Measurements from ENCODE around the gene VPS4B. TPM values are rescaled to one million over a fixed set of nuclear protein-coding genes. Genes with fewer than 3 reads are reported as not detected.
A peak's percentile ranks its signal among the peaks of the same experiment; 100 is the strongest.

VPS4B gene
- total RNA-seq, 2 donors from 2014 or later, result 61.3 to 78.7 TPM

- no peak overlapping the region for H3K4me3 Mint-ChIP-seq
- DNase-seq, result no peak
- peaks cover 2% of the 10 kb centered on the region for H3K4me1 Mint-ChIP-seq
- H3K36me3 Mint-ChIP-seq (ENCODE audit: low read depth), result no peaks in the 10 kb centered on the region
- peaks cover 16% of the 10 kb centered on the region for H3K27me3 Mint-ChIP-seq
- ATAC-seq, result no peak
- H3K9me3 ChIP-seq (ENCODE audit: control insufficient read depth, low read length, poor library complexity, severe bottlenecking), result no peaks in the 10 kb centered on the region
- no peak overlapping the region for H3K27ac Mint-ChIP-seq
Observed at GRCh38 chr18:63446266-63446665, 24.0 kb upstream of the VPS4B start.

DNA sequence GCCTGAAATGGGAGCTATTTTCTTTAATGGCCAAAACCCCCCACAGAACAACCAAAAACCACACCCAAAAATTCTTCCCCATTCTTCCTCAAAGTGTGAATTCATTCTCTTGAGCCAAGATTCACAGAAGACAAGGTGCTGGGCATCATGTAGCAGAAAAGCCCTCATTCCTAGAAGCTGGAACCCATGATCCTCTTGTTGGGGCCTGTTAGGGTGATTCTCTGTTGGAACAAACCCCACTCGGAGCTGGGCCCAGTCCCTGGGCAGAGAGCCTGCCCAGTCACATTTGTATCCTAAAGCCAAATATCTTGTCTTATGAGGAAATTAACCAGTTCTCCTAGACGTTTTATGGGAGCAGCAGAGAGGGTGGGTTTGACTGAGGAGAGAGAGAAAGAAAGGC is 22.8 kb upstream of the VPS4B start:
- Mint-ChIP-seq H3K27me3 (peaks cover 16% of the 10 kb centered on the region), H3K36me3 (ENCODE audit: low read depth) (no peaks in the 10 kb centered on the region), H3K4me1 (no peaks in the 10 kb centered on the region), H3K27ac (no peak overlapping the region), H3K4me3 (no peak overlapping the region)
- ATAC-seq (no peak), DNase-seq (no peak)
- no peaks in the 10 kb centered on the region for H3K9me3 ChIP-seq (ENCODE audit: control insufficient read depth, low read length, poor library complexity, severe bottlenecking)

DNA sequence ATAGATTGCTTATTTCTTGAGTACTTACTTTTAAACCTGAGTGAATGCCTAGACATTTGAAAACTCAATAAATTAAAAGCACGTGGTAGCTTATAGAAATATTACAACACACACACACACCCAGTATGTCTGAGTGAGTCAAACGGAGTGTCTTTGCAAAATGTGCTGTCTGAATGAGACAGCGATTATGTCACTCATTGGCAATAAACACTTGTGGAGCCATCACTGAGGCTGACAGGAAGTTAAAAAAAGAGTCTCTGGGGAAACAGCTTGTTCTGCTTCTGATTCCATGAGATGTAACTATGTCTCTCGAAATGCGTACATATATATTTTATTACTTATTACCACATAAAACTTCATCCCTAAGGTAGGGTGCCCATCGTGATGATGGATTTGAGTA is 22.3 kb upstream of the VPS4B start:
- Mint-ChIP-seq H3K27me3 (peaks cover 16% of the 10 kb centered on the region), H3K27ac (no peak overlapping the region), H3K4me1 (no peaks in the 10 kb centered on the region), H3K36me3 (ENCODE audit: low read depth) (no peaks in the 10 kb centered on the region), H3K4me3 (no peak overlapping the region)
- DNase-seq, result no peak
- peak; percentile 35 for ATAC-seq
- H3K9me3 ChIP-seq (ENCODE audit: control insufficient read depth, low read length, poor library complexity, severe bottlenecking), result no peaks in the 10 kb centered on the region

GRCh38 chr18:63443829-63444228 is 21.6 kb upstream of the VPS4B start:
- Mint-ChIP-seq H3K4me3 (no peak overlapping the region), H3K27ac (no peak overlapping the region), H3K4me1 (peaks cover 4% of the 10 kb centered on the region), H3K36me3 (ENCODE audit: low read depth) (no peaks in the 10 kb centered on the region), H3K27me3 (peaks cover 16% of the 10 kb centered on the region)
- ATAC-seq (no peak), DNase-seq (no peak)
- no peaks in the 10 kb centered on the region for H3K9me3 ChIP-seq (ENCODE audit: control insufficient read depth, low read length, poor library complexity, severe bottlenecking)

GRCh38 chr18:63440881-63441280 is 18.6 kb upstream of the VPS4B start:
- H3K4me1 Mint-ChIP-seq, result peaks cover 4% of the 10 kb centered on the region
- H3K4me3 Mint-ChIP-seq, result no peak overlapping the region
- no peak for ATAC-seq
- no peak for DNase-seq
- no peak overlapping the region for H3K27ac Mint-ChIP-seq
- H3K27me3 Mint-ChIP-seq, result peaks cover 24% of the 10 kb centered on the region
- H3K9me3 ChIP-seq (ENCODE audit: control insufficient read depth, low read length, poor library complexity, severe bottlenecking), result no peaks in the 10 kb centered on the region
- no peaks in the 10 kb centered on the region for H3K36me3 Mint-ChIP-seq (ENCODE audit: low read depth)

GRCh38 chr18:63440219-63440618 is 17.9 kb upstream of the VPS4B start:
- H3K4me1 Mint-ChIP-seq, result peaks cover 4% of the 10 kb centered on the region
- peaks cover 24% of the 10 kb centered on the region for H3K27me3 Mint-ChIP-seq
- H3K36me3 Mint-ChIP-seq (ENCODE audit: low read depth), result no peaks in the 10 kb centered on the region
- no peaks in the 10 kb centered on the region for H3K9me3 ChIP-seq (ENCODE audit: control insufficient read depth, low read length, poor library complexity, severe bottlenecking)
- no peak overlapping the region for H3K4me3 Mint-ChIP-seq
- DNase-seq (no peak), ATAC-seq (no peak)
- no peak overlapping the region for H3K27ac Mint-ChIP-seq

- DNase-seq (peak in 2 of 3 donors; percentile 17 to 22), ATAC-seq (peak; percentile 80)
- no peaks in the 10 kb centered on the region for H3K36me3 Mint-ChIP-seq (ENCODE audit: low read depth)
- peaks cover 24% of the 10 kb centered on the region for H3K27me3 Mint-ChIP-seq
- H3K4me1 Mint-ChIP-seq, result peaks cover 4% of the 10 kb centered on the region
- H3K9me3 ChIP-seq (ENCODE audit: control insufficient read depth, low read length, poor library complexity, severe bottlenecking), result no peaks in the 10 kb centered on the region
- H3K4me3 Mint-ChIP-seq, result no peak overlapping the region
- no peak overlapping the region for H3K27ac Mint-ChIP-seq
Observed at GRCh38 chr18:63439334-63439733, 17.1 kb upstream of the VPS4B start.

DNA sequence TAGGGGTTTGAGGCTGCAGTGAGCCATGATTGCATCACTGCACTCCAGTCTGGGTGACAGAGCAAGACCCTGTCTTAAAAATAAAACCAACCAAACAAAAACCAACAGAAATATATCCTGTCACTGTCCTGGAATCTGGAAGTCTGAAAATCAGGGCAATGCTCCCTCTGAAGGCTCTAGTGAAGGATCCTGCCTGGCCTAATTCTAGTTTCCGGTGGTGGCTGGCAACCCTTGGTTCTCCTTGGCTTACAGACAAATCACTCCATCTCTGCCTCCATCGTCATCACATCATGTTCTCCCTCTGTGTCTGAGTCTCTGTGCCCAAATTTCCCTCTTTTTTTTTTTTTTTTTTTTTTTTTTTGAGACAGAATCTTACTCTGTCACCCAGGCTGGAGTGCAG is 15.9 kb upstream of the VPS4B start:
- ATAC-seq (no peak), DNase-seq (no peak)
- H3K4me1 Mint-ChIP-seq, result peaks cover 4% of the 10 kb centered on the region
- H3K27me3 Mint-ChIP-seq, result peaks cover 35% of the 10 kb centered on the region
- H3K9me3 ChIP-seq (ENCODE audit: control insufficient read depth, low read length, poor library complexity, severe bottlenecking), result no peaks in the 10 kb centered on the region
- H3K36me3 Mint-ChIP-seq (ENCODE audit: low read depth), result no peaks in the 10 kb centered on the region
- no peak overlapping the region for H3K27ac Mint-ChIP-seq
- H3K4me3 Mint-ChIP-seq, result no peak overlapping the region

DNA sequence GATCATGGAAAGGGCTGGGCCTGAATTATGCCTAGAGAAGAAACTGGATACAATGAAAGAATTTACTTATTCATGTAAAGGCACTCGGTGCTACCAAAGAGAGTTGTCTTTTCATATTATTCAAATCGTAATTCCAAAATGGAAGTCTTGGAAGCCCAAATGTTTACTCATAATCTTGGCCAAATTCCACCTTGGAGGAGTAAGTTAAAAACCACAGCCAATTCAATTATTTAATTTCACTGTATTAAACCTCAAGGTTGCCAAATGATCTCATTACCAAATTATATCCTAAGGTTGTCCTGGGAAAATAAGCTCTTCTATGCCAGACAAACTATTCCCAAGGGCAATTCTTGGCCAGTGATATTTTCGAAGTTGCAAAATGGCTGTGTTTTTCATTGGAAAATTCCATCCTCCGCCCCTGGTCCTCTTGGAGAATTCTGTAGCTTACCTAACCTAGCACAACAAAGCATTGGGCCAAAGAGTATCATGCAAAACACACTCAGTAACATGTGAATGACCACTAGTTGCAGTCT is 11.1 kb upstream of the VPS4B start:
- no peak overlapping the region for H3K27ac Mint-ChIP-seq
- DNase-seq (no peak), ATAC-seq (no peak)
- peaks cover 31% of the 10 kb centered on the region for H3K27me3 Mint-ChIP-seq
- no peak overlapping the region for H3K4me3 Mint-ChIP-seq
- no peaks in the 10 kb centered on the region for H3K9me3 ChIP-seq (ENCODE audit: control insufficient read depth, low read length, poor library complexity, severe bottlenecking)
- H3K4me1 Mint-ChIP-seq, result no peaks in the 10 kb centered on the region
- no peaks in the 10 kb centered on the region for H3K36me3 Mint-ChIP-seq (ENCODE audit: low read depth)

GRCh38 chr18:63431180-63431579 is 8.9 kb upstream of the VPS4B start:
- Mint-ChIP-seq H3K36me3 (ENCODE audit: low read depth) (no peaks in the 10 kb centered on the region), H3K27me3 (peaks cover 36% of the 10 kb centered on the region), H3K27ac (no peak overlapping the region), H3K4me3 (no peak overlapping the region), H3K4me1 (no peaks in the 10 kb centered on the region)
- DNase-seq (no peak), ATAC-seq (no peak)
- H3K9me3 ChIP-seq (ENCODE audit: control insufficient read depth, low read length, poor library complexity, severe bottlenecking), result no peaks in the 10 kb centered on the region

DNA sequence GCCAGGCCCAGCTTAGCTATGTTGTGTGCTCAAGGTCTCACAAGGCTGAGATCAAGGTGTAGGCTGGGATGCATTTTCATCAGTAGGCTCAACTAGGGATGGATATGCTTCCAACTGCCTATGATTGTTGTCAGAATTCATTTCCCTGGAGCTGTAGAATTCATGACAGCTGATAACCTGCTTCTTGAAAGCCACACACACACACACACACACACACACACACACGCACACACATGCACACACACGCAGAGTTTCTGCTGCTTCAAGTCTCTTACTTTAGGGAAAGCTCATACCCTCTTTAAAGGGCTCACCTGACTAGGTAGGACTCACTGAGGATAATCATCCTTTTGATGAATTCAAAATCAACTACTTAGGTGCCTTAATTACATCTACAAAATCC is 8.2 kb upstream of the VPS4B start:
- no peak for ATAC-seq
- peaks cover 39% of the 10 kb centered on the region for H3K27me3 Mint-ChIP-seq
- no peak overlapping the region for H3K4me3 Mint-ChIP-seq

DNA sequence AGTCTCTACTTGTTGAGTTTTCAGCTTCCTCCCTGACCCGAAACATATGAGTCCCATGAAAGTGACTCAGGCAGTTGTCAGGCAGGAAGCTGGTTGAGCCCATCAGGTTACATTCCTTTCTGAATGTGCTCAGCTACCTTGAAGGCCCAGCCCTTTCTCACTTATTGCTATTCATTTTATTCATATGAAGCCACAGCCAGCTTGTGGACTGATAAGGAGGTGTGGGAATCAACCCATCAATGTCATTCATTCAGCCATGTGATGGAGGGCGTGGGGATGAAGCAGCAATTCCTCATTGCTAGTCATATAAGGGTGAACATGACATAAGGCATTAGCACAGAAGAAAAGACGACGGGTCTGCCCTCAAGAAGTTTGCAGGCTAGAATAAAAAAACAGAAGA is 5.3 kb upstream of the VPS4B start:
- Mint-ChIP-seq H3K27me3 (peaks cover 23% of the 10 kb centered on the region), H3K36me3 (ENCODE audit: low read depth) (no peaks in the 10 kb centered on the region), H3K27ac (no peak overlapping the region), H3K4me3 (no peak overlapping the region), H3K4me1 (peaks cover 4% of the 10 kb centered on the region)
- DNase-seq (no peak), ATAC-seq (no peak)
- no peaks in the 10 kb centered on the region for H3K9me3 ChIP-seq (ENCODE audit: control insufficient read depth, low read length, poor library complexity, severe bottlenecking)

More for the DNA sequence above, 8.2 kb upstream of the VPS4B start:
- Mint-ChIP-seq H3K27ac (no peak overlapping the region), H3K4me1 (no peaks in the 10 kb centered on the region), H3K36me3 (ENCODE audit: low read depth) (no peaks in the 10 kb centered on the region)
- DNase-seq, result no peak
- H3K9me3 ChIP-seq (ENCODE audit: control insufficient read depth, low read length, poor library complexity, severe bottlenecking), result no peaks in the 10 kb centered on the region

- no peaks in the 10 kb centered on the region for H3K9me3 ChIP-seq (ENCODE audit: control insufficient read depth, low read length, poor library complexity, severe bottlenecking)
- H3K4me1 Mint-ChIP-seq, result peaks cover 14% of the 10 kb centered on the region
- ATAC-seq (peak; percentile 56), DNase-seq (no peak)
- H3K4me3 Mint-ChIP-seq, result peak overlapping the region; percentile 93
- H3K36me3 Mint-ChIP-seq (ENCODE audit: low read depth), result peaks cover 3% of the 10 kb centered on the region
- H3K27ac Mint-ChIP-seq, result peak overlapping the region; percentile 97
- peaks cover 15% of the 10 kb centered on the region for H3K27me3 Mint-ChIP-seq
Observed at GRCh38 chr18:63422864-63423304, 608 bp upstream of the VPS4B start.

- Mint-ChIP-seq H3K4me3 (peak overlapping the region; percentile 93), H3K27ac (peak overlapping the region; percentile 97), H3K4me1 (peaks cover 14% of the 10 kb centered on the region), H3K36me3 (ENCODE audit: low read depth) (peaks cover 3% of the 10 kb centered on the region), H3K27me3 (peaks cover 8% of the 10 kb centered on the region)
- DNase-seq, result no peak
- no peaks in the 10 kb centered on the region for H3K9me3 ChIP-seq (ENCODE audit: control insufficient read depth, low read length, poor library complexity, severe bottlenecking)
- no peak for ATAC-seq
Observed at GRCh38 chr18:63421514-63421913, 762 bp downstream of the VPS4B start.

Measured in T-helper 17 cell (primary cell).